GM21526 (cell line): ENCODE measurements around the gene SLC6A19.
"Not testable (repeated sequence)": the region's sequence is repeated elsewhere in the genome, so short reads cannot be mapped to it uniquely, and the experiment has no call there.

Source experiments
- ATAC-seq: cut with Tn5 transposase; IDR thresholded peaks from one replicate; pipeline ENCODE4 v1.9.1; 2021; ENCODE audit warnings: moderate library complexity; ENCODE audit not compliant: unreplicated experiment, low FRiP score

SLC6A19 gene

DNA sequence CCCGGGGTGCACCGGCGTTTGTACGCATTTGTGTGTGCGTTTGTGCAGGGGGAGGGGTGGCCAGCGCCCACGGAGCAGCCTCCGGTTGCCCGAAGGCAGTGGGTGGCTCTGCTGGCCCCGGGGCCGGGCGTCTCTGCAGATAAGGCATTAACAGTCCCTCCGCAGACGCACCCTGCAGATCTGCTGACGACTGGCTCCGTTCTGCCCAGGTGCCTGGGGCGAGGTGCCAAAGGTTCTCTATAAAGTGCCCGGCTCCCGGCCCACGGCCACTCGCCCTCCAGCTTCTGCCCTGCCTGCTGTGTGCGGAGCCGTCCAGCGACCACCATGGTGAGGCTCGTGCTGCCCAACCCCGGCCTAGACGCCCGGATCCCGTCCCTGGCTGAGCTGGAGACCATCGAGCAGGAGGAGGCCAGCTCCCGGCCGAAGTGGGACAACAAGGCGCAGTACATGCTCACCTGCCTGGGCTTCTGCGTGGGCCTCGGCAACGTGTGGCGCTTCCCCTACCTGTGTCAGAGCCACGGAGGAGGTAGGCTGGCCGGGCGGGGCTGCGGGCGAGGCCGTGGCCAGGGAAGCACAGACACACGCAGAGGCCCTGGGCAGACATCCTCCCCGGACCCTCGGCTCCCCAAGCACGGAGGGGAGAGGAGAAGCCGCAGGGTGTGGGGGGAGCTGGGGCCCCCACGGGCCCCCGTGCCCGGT is at the start of gene SLC6A19:
SLC6A19 (plus strand) TSS at position 269 of the 699 bp plus-strand sequence; CDS start at position 325, 56 bp downstream.
- ATAC-seq = no peak

DNA sequence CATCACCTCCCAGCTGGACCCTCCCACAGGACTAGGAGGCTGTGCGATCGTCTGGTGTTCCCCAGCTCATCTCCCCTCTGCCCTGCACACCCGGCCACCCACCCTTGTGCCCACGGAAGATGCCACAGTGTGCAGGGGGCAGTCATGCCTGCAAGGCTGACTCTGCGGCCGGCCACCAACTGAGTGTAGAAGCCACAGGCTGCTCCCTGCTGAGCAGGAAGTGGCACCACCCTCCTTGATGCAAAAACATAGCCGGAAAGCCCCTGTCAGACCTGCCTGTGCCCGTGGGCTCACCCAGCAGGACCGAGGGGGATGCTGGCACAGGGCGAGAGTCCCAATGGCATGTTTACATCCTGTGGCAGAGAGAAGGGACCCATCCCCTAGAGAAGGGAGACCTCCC is 49.2 kb upstream of the SLC6A19 start:
- no peak for ATAC-seq

DNA sequence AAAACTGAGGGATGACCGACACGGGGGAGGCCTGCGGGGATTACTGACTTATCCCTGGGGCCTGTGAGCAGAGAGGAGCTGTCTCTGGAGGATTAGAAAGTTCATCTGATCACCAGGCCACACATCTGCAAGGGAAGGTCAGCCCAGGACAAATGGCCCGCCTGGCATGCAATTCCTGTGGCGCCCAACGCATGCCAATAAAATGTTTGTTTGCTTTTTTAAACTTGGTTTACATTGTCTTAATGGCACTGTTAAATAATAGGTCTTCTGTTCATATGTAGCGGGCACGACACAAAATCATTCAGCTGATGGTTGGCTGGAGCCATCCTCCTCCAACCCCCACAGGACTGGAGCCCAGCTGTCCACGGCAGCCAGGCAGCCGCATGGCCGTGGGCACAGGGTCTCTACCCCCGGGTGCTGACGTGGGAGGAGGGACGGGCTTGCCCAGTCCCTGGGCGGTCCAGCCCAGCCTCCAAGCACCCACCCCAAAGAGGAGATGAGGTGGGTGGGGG is 48.6 kb upstream of the SLC6A19 start:
- no peak for ATAC-seq

DNA sequence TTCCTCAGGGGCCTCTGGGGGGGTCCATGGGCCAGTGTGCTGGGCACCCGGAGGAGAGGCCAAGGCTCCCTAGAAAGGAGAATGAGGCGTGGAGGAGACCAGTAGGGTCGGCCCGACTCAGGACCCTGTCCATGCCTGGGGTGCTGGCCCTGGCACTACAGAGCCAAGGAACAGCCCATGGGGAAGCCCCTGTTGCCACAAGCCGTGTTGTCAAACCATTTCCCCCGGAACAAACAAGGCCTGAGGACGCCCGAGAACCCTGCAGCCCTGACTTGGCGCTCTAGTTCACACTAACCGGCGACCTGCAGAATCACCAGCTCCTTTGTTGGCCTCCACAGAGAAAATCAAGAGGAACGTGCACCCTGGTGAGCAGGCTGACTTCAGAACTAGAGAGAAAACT is 48.0 kb upstream of the SLC6A19 start:
- ATAC-seq = no peak

DNA sequence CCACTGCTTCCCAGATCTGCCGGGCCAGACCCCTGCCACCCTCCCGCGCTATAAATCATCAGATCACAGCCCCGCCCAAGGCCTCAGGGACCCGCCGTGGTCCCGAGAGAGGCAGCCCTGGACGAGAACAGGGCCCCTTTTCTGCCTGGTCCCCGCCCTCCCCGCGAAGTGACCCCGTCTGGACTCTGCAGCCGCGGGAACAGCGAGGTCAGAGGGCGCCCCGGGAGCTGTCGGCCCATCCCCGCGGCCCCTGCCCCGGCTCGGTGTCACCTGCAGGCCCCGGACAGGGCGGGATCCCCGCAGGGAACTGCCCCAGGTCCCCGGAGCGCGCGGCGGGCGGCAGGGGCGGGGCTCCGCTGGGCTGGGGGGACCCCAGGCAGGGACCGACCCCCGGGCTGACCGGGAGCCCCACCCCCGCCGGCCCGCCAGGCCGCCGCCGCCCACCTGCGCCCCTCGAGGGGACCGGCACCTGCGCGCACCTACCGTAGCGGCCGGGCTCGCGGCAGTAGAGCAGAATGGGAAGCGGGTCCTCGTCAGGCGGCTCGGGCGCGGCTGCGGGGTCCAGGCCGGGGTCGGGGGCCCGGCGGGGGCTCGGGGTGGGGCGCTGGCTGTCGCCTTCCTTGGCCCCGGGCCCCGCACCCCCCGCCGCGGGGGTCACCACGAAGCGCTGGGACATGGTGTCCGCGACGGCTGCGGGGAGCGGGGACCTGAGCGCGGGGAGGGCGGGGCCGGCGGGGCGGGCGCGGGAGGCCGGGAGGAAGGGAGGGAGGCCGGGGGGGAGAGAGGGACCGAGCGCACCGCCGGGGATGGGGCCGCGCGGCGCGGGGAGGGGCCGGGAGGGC is 46.0 kb upstream of the SLC6A19 start:
- ATAC-seq = no peak

DNA sequence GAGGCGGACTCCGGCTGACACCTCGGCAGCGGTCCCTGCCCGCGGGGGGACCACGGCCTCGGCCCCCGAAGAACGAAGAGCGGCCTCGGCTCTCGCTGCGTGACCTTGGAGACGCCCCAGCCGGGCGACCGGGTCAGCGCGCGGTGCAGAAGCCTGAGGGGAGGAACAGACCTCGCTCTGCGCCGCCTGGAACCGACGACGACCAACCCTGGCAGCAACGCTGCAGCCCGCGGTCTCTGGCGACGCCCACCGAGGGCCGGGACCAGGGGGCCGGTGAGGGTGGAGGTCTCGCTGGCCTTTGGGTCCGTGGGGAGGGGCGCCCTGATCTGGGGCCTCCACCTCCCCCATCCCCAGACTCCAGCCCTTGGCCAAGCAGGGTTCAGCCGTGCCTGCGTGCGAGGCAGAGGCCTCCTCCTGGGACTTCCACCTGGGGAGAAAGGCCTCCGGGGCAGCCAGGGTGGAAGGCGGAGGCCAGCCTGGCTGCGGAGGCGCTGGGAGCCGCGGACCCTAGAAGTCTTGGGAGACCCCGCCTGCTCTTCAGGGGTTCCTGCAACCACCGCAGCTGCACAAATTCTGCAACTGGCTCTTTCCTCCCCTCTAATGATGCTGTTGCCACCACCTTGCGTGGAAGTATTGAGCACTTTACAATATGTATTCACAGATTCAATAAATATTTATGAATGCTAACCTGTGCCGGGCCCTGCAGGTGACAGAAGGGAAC is 45.2 kb upstream of the SLC6A19 start:
- no peak for ATAC-seq

DNA sequence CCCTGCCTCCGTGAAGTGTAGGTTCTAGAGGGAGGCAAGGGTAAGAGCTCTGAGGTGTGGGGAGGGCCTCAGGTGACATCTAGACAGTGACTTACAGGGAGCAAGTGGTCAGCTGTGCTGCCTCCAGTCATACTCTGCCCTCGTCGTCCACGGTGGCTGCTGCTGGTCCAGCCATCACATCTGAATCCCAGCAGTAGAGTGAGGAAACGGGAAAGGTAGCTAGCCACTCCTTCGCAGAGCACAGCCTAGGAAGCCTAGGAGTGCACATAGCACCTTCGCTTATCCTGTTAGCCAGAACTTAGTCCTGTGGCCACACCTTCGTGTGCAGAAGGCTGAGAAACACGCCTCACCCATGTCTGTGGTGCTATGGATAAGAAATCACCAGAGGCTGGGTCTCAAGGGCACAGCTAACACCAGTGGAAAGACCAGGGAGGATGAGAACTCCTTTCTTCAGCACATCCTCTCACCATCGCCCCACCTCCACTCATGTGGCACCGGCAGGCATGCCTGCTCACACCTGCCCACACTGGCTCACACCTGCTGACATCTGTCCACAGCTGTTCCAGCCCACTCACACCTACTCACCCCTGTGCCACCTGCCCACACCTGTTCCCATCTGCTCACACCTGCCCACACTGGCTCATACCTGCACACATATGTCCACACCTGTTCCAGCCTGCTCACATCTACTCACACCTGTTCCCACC is 44.5 kb upstream of the SLC6A19 start:
- ATAC-seq = no peak

DNA sequence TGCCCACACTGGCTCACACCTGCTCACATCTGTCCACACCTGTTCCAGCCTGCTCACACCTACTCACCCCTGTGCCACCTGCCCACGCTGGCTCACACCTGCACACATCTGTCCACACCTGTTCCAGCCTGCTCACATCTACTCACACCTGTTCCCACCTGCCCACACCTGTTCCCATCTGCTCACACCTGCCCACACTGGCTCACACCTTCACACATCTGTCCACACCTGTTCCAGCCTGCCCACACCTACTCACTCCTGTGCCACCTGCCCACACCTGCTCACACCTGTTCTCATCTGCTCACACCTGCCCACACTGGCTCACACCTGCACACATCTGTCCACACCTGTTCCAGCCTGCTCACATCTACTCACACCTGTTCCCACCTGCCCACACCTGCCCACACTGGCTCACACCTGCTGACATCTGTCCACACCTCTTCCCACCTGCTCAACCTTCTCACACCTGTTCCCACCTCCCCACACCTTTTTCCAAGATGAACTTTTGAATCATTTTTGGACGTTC is 43.9 kb upstream of the SLC6A19 start:
- ATAC-seq = not testable (repeated sequence)

DNA sequence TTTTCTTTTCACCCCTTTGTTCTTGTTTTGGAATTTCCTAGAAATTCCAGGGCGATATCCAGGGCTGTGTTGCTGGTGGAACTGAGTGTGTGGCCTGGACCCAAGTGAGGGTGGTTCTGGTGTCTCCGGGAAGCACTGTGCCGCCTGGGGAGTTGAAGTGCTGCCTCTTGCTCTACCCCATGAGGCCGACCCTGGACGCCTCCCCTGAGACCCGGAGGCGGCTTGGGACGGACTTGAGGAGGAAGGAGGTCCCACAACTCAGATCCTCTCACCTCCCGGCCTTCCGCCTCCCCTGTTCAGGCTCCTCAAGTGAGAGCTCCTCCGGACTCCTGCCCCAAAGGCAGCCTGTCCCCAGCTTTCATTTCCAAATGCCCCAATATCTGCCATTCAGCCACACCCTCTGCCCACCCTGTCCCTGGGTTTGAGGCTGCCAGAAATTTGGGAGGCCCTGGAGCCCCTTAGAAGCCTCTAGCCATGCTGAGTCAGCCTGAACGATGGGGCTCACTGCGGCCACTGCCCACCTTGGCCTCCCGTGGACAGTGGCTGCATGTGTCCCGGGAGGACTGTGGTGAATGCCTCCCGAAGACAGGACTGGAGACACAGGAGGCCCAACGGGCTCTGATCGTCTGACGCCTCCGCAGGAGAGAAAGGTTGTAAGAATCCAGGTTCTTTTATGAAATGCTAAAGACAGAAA is 42.6 kb upstream of the SLC6A19 start:
- ATAC-seq = no peak

DNA sequence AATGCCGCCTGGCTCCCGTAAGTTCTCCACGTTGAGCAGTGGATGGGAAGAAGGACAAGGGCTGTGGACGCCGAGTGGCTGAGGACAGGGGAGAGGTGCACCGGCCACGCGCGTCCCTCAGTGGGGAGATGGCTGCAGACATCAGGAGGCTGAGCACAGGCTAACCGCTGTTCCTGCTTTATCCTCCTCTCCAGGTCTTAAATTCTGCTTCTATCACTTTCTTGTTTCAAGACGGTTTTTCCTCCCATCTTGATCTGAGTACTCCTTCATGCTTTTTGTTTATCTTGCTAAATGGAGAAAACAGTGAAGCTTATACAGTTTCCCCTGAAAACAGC is 42.1 kb upstream of the SLC6A19 start:
- no peak for ATAC-seq

DNA sequence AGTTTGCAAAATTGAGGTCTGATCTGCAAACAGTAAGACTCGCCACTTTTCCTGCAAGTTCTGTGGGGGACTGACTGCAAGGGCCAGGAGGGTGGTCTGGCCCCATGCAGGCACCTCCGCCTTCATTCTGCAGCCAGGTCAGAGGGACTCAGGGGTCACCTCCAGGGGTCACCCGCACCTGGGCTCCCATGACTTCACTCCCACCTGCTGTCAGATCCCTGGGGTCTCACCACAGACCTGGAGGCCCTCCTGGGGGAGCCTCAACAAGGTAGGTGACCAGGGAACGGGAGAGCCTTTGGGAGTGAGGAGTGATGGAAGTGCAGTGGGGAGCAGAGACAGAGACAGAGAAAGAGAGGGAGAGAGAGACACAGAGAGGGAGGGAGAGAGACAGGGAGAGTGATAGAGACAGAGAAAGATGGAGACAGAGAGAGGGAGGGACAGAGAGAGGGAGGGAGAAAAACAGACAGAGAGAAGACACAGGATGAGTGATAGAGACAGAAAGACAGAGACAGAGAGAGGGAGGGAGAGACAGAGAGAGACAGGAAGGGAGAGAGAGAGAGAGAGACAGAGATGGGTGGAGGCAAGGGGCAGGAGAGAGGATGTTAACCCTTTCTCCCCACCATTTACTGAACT is 41.5 kb upstream of the SLC6A19 start:
- no peak for ATAC-seq

DNA sequence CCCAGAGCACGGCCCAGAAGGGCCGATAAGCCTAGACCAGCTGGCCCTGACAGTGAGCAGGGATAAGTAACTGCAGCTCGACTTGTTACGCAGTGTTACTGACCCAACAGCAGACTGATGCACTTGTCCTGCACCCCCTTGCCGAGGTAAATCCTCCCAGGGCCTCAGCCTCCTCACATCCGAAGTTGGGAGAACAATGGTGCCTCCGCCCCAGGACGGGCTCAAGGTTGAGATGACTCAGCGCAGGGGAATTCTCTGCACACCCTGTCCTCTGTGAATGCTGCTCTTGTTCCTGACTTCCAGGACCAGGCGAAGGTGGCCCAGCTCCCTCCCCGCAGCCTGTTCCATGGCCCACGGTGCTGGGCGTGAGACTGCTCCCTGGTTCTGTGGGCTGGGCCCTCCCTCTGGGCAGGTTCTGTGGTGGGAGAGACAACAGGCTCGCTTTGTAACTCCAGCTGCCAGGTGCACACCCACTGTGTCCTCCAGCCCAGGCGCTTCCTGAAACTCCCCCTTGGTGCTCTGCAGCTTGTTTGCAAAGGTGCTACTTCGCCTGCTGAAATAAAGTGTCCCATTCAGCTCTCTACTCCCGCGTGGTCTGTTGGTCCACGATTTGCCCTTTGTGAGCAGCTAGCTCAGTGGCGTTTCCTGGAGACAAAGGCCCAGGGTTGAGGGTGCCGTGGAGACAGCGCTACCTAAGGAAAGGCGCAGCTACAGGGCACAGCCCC is 40.1 kb upstream of the SLC6A19 start:
- ATAC-seq = no peak

DNA sequence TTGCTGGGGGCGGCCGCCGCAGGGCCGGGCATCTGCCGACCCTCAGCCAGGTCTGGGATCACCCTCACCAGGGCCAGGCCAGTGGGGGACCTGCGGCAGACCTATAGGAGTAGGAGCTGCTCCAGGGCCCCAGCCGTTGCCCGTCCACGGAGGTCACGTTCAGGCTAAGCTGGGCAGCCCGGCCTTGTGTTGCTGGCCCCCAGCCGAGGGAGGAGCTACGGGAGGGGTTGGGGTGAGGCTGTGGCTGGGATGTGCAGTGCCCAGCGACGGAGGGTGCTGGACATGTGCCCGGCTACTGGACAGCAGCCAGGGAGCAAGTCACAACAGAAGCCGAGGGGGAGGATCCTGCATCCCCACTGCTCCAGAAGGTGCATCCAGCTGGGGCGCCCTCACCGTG is 39.6 kb upstream of the SLC6A19 start:
- no peak for ATAC-seq

DNA sequence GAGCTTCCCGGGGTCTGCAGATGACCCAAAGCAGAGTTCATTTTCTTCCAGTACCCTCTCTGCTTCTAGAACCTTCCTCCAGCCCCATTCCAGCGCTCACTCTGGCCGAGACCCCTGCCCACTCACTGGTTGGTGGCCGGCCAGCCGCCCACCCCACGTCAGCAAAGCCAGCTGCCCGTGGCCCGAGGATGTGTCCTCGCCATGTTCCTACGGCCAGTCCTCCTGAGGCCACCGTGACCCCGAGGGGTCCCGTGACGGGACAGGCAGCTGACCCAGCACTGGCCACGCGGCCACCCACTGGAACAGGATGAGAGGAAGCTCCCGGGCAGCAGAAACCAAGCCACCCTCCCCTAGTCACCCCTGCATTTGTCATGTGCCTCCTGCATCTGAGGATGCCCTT is 39.1 kb upstream of the SLC6A19 start:
- no peak for ATAC-seq

DNA sequence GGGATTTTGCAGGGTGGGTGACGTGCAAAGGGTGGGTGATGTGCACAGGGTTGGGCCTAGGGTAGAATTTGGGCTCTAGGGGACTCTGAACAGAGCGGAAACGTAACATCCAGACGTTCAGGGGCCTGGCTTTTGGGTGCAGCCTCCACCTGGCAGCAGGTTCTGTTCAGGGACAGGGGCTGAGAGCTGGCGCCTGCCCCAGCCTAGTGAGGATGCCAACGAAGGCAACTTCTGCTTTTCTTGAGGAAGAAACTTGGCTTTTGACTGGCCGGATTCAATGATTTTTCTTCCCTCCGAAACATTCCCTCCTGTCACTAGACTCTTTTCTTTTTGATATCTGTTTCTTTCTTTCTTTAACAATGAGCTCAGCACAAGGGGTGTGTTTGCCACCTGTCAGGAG is 38.6 kb upstream of the SLC6A19 start:
- no peak for ATAC-seq

DNA sequence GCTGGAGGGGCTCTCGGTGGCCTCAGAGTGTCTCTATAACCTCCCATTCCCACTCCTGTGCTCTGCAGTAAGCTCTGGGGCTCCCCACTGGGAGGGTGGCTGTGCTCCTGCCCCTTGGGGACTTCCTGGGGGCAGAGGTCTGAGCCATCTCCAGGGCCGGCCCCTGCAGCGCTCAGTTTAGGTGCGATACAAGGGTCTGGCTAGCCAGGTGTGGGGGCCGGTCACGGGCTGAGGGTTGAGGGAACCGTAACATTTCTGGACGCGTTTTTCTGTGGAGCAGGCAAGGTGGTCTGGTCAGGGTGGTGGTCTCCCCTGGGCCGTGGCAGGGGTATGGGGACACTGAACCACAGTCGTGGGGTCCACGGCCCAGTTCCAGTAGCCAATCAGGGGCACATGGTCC is 38.0 kb upstream of the SLC6A19 start:
- ATAC-seq = no peak

DNA sequence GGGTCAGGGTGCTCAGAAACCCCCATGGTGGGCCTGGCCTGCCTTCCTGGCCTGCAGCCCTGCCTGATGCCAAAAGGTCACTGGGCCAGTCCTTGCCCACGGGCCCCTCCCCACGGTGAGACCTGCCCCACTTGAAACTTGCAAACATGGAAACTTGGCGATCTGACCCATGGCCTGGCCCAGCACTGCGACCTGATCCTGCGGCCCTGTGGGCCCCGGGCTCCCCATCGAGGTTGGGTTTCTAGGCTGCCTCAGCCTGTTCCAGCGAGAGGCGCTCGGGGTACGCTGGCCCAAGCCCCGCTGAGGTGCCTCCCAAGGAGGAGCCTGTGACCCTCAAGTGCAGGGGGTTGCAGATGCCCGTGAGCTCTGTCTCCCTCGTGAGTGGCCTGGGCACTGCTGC is 37.5 kb upstream of the SLC6A19 start:
- no peak for ATAC-seq

DNA sequence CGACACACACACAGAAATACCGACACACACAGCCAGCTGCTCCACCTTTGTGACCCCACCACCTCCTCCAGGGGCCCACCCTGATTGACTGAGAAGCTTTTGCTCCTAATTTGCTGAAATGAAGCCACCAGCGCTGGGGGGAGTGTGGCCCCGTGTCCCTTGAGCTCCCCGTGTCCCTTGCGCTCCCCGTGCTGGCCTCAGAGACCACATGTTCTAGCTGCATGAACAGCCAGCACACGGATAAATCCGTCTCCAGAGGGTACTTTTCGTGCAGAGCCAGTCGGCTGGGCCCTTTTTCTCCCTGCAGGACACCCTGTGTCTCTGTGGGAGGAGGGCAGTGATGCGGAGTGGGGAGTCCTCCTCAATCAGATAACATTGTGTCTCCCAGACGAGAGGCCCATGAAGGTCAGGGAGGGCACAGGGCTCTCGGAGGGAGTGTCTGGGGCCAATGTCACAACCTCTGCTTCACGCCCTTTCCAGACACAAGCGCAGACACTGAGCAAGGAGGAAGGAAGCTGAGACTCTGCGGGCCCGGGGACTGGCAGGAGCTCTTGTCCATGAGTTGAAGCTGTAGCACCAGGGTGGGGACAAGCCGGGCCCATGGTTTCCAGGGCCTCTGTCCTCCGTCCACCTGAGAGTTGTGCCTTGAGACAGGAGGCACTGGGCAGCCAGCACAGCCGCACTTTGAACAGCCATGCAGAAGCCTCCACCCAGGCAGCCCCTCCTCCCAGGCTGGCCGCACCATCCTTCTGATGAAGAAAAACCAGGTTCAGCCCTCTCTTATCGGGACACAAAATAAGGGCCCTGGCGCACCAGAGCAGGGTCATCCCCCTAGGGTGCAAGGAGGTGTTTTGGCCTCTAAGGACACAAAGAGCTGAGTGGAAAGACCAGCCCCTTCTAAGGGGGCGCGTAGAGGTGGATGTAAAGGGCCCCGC is 36.4 kb upstream of the SLC6A19 start:
- no peak for ATAC-seq
